ENCODE results near the gene VASP. TPM values are rescaled to one million over a fixed set of nuclear protein-coding genes. Genes with fewer than 3 reads are reported as not detected.
A peak's percentile ranks its signal among the peaks of the same experiment; 100 is the strongest.

Gene VASP
- total RNA-seq, 1 donor from 2014 or later: 103 TPM

DNA sequence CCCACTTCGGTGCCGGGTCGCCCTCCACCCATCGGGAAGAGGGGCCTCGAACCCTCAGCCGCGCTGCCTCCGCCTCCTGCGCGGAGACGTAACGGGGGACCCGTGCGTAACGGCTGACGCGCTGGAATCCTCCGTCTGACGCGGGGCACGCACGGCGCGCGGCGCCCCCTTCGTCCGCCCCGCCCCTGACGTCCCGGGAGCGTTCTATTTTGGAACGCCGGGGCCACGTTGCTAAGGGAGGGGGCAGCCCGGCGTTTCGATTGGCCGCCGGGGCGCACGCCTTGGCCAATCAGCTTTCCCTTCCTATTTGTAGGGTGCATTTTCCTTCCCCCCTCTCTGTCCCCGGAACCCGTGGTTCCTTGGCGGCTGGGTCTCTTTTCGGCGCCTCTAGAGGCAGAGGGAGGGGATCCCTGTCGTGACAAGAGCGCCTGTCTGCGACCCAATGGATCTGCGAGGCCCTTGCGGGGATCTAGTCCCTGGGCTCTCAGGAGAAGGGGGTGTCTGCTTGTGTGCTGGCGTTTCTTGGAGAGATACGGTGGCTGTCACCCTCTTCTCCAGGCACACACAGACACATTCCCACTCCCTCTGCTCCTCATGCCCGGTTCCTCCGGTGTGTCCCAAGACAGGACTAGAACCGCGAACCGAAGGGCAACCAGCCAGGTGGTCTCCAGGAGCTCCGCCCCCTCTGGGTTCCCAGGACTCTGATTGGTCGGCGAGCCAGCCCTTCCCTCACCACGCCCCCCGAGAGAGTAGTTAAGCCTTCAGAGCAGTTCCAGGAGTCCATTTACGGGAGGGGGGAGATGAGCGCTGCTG is 37.9 kb upstream of the VASP start:
- peaks cover 25% of the 10 kb centered on the region for H3K4me1 ChIP-seq
- peak in 1 of 2 donors; percentile 30 for TF ChIP-seq POLR2A (IDR thresholded peaks at IDR 0.05)
- TF ChIP-seq, protein P1, sequence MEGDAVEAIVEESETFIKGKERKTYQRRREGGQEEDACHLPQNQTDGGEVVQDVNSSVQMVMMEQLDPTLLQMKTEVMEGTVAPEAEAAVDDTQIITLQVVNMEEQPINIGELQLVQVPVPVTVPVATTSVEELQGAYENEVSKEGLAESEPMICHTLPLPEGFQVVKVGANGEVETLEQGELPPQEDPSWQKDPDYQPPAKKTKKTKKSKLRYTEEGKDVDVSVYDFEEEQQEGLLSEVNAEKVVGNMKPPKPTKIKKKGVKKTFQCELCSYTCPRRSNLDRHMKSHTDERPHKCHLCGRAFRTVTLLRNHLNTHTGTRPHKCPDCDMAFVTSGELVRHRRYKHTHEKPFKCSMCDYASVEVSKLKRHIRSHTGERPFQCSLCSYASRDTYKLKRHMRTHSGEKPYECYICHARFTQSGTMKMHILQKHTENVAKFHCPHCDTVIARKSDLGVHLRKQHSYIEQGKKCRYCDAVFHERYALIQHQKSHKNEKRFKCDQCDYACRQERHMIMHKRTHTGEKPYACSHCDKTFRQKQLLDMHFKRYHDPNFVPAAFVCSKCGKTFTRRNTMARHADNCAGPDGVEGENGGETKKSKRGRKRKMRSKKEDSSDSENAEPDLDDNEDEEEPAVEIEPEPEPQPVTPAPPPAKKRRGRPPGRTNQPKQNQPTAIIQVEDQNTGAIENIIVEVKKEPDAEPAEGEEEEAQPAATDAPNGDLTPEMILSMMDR (IDR thresholded peaks at IDR 0.05): no peak
- TF ChIP-seq POLR2AphosphoS5 (IDR thresholded peaks at IDR 0.05; ENCODE audit: insufficient read depth in 1 of 2, low read depth in 1 of 2): peak; percentile 90 to 91
- peak overlapping the region; percentile 67 to 70 for H3K4me3 ChIP-seq
- peak overlapping the region; percentile 96 for H3K27ac ChIP-seq
- peak in 1 of 2 donors; percentile 96 for DNase-seq (ENCODE audit: extremely low spot score in 2 of 2)
- no peaks in the 10 kb centered on the region for H3K36me3 ChIP-seq
- no peaks in the 10 kb centered on the region for H3K27me3 ChIP-seq
- intact Hi-C loops (cut with DNase I): no loop called here
- no peaks in the 10 kb centered on the region for H3K9me3 ChIP-seq

DNA sequence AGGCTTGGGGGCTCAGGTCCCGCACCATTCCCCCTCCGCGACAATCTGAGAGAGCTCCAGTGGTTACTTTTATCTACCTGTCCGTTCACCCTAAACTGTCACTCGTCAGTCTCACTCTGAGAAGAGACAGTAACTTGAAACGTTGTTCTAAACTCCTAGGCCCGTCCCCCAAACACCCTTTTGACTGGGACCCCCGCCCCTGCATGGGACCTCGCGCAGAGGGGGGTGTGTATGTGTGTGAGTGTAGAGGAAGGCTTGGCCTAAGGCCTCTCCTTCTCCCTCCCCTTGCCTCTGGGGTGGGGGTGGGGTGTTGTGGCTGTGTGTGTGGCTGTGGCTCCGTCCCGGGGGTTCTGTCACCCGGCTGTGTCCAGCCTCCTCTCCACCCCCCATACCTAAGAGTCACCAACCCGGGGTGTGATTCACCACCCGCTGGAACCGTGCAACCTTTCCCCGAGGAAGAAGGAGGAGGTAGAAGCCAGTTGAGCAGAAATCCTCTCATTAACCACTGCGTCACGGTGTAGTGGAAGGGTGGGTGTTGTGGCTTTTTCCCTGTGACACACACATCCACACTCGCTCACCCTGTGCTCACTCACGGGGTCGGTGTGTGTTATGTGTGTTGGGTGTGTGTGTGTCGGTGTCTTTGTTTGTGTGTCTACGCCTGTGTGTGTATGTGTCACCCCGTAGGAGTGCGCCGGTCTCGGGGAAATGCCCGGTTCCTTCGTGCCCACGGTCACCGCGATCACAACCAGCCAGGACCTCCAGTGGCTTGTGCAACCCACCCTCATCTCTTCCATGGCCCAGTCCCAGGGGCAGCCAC is 37.1 kb upstream of the VASP start:
- no peak for DNase-seq (ENCODE audit: extremely low spot score in 2 of 2)
- intact Hi-C loops (cut with DNase I): no loop called here
- Histone ChIP-seq H3K4me1 (peaks cover 25% of the 10 kb centered on the region), H3K36me3 (no peaks in the 10 kb centered on the region), H3K4me3 (peak overlapping the region; percentile 67 to 70), H3K27me3 (no peaks in the 10 kb centered on the region), H3K27ac (peak overlapping the region; percentile 96), H3K9me3 (no peaks in the 10 kb centered on the region)
- TF ChIP-seq POLR2AphosphoS5 (IDR thresholded peaks at IDR 0.05; ENCODE audit: insufficient read depth in 1 of 2, low read depth in 1 of 2) (no peak), POLR2A (IDR thresholded peaks at IDR 0.05) (peak in 1 of 2 donors; percentile 42)

DNA sequence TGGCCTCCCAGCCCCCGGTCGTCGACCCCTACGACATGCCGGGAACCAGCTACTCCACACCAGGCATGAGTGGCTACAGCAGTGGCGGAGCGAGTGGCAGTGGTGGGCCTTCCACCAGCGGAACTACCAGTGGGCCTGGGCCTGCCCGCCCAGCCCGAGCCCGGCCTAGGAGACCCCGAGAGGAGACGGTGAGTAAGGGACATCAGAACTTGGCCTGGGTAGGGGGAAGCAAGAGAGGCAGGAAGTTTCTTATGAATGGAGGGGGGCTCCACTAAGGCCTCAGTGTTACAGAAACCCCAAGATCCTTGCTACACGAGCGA is 36.6 kb upstream of the VASP start:
- DNase-seq (ENCODE audit: extremely low spot score in 2 of 2): no peak
- Histone ChIP-seq H3K27me3 (no peaks in the 10 kb centered on the region), H3K4me3 (no peak overlapping the region), H3K9me3 (no peaks in the 10 kb centered on the region), H3K27ac (no peak overlapping the region), H3K36me3 (no peaks in the 10 kb centered on the region), H3K4me1 (peaks cover 25% of the 10 kb centered on the region)
- TF ChIP-seq POLR2AphosphoS5 (IDR thresholded peaks at IDR 0.05; ENCODE audit: insufficient read depth in 1 of 2, low read depth in 1 of 2): no peak
- TF ChIP-seq, protein P1 (IDR thresholded peaks at IDR 0.05): no peak
- no peak for TF ChIP-seq POLR2A (IDR thresholded peaks at IDR 0.05)
- intact Hi-C loops (cut with DNase I): no loop called here

DNA sequence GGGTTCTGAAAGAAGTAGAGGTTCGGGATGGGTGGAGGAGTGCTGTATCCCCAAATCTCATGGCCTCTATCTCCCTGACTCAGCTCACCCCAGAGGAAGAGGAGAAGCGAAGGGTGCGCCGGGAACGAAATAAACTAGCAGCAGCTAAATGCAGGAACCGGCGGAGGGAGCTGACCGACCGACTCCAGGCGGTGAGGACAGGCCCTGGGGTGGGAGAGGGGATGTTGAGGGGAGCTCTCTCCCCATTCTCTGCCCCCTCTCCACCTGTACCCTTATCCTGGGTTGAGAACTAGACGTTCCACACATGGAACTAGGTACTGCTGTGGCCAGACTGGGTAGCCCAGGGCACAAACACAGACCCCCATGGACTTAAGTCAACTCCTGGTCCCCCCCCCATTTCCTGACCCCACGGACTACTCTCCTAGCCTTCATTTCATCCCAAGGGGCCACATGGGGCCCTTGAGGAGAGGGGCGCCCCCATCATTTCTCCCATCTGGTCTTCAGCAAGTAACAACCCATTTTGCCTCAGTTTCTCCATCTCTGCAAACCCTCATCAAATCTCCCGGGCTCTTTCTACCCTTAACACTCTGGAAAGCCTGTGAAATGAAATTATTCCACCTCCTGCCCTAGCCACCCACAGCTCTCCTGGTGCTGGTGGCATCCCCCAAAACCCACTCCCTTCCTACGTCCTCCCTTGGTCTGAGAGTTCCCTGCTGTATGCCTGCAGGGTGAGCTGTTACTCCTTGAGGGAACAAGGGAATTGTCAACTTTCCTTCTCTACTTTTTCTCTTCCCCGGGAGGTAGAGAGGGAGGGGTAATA is 36.0 kb upstream of the VASP start:
- H3K27me3 ChIP-seq: no peaks in the 10 kb centered on the region
- no peak for TF ChIP-seq POLR2AphosphoS5 (IDR thresholded peaks at IDR 0.05; ENCODE audit: insufficient read depth in 1 of 2, low read depth in 1 of 2)
- TF ChIP-seq, protein P1 (IDR thresholded peaks at IDR 0.05): no peak
- TF ChIP-seq POLR2A (IDR thresholded peaks at IDR 0.05): no peak
- no peak overlapping the region for H3K4me3 ChIP-seq
- H3K4me1 ChIP-seq: peaks cover 25% of the 10 kb centered on the region
- no peaks in the 10 kb centered on the region for H3K9me3 ChIP-seq
- intact Hi-C loops (cut with DNase I): no loop called here
- no peaks in the 10 kb centered on the region for H3K36me3 ChIP-seq
- H3K27ac ChIP-seq: no peak overlapping the region
- no peak for DNase-seq (ENCODE audit: extremely low spot score in 2 of 2)

DNA sequence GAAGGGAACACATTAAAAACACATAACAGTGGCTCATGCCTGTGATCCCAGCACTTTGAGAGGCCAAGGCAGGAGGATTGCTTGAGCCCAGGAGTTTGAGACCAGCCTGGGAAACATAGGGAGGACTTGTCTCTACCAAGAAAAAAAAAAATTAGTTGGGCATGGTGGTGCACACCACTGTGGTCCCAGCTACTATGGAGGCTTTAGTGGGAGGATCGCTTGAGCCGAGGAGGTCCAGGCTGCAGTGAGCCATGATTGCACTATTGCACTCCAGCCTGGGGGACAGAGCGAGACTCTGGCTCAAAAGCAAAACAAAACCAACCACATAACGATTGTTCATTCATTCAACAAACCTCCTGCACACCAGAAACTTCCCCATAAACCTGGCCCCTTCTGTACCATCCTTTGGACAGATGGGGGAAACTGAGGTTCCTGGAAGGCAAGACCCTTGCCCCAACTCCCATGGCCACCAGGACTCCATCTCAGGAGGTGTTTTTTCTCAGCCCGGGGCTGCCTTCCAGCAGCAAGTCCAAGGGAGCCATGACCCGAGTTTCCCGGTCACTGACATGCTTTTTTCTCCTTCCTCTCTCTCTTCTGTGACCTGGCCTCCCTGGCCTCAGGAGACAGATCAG is 35.2 kb upstream of the VASP start:
- no peak overlapping the region for H3K27ac ChIP-seq
- no peaks in the 10 kb centered on the region for H3K36me3 ChIP-seq
- no peaks in the 10 kb centered on the region for H3K27me3 ChIP-seq
- peaks cover 24% of the 10 kb centered on the region for H3K4me1 ChIP-seq
- no peak for DNase-seq (ENCODE audit: extremely low spot score in 2 of 2)
- TF ChIP-seq POLR2A (IDR thresholded peaks at IDR 0.05) (no peak), POLR2AphosphoS5 (IDR thresholded peaks at IDR 0.05; ENCODE audit: insufficient read depth in 1 of 2, low read depth in 1 of 2) (no peak)
- TF ChIP-seq, protein P1 (IDR thresholded peaks at IDR 0.05): no peak
- H3K9me3 ChIP-seq: no peaks in the 10 kb centered on the region
- H3K4me3 ChIP-seq: no peak overlapping the region
- intact Hi-C loops (cut with DNase I): no loop called here

Measured in vagina (tissue), 2 donors.